ENCODE measurements around the gene SGPL1.
"Not testable (repeated sequence)": the region's sequence is repeated elsewhere in the genome, so short reads cannot be mapped to it uniquely, and the experiment has no call there.

SGPL1 gene

GRCh38 chr10:70917635-70918034 lies 101.9 kb downstream of the SGPL1 start:
- TF ChIP-seq POLR2AphosphoS5 (IDR thresholded peaks at IDR 0.05; ENCODE audit: low read depth) (no peak), GABPA (IDR thresholded peaks at IDR 0.05; ENCODE audit: low read depth) (no peak), REST (IDR thresholded peaks at IDR 0.05; ENCODE audit: insufficient replicate concordance, low read depth) (no peak), SPI1 (IDR thresholded peaks at IDR 0.05; ENCODE audit: borderline replicate concordance, low read depth) (no peak), CTCF (IDR thresholded peaks at IDR 0.05; ENCODE audit: insufficient read depth, low read length) (no peak)
- Histone ChIP-seq H3K4me3 (replicated peaks; ENCODE audit: insufficient read depth, low read length) (no peak overlapping the region), H3K27me3 (ENCODE audit: insufficient read depth, poor library complexity, severe bottlenecking) (no peaks in the 10 kb centered on the region), H3K27ac (replicated peaks) (no peak overlapping the region)
- no peak for DNase-seq (ENCODE audit: low read depth in 1 of 2, low spot score in 1 of 2)

GRCh38 chr10:70918851-70919530 lies 103.2 kb downstream of the SGPL1 start:
- Histone ChIP-seq H3K27ac (replicated peaks) (no peak overlapping the region), H3K4me3 (replicated peaks; ENCODE audit: insufficient read depth, low read length) (no peak overlapping the region), H3K27me3 (ENCODE audit: insufficient read depth, poor library complexity, severe bottlenecking) (no peaks in the 10 kb centered on the region)
- TF ChIP-seq SPI1 (IDR thresholded peaks at IDR 0.05; ENCODE audit: borderline replicate concordance, low read depth) = no peak
- no peak for TF ChIP-seq POLR2AphosphoS5 (IDR thresholded peaks at IDR 0.05; ENCODE audit: low read depth)
- peak in 1 of 2 experiments; percentile 7 for DNase-seq (ENCODE audit: low read depth in 1 of 2, low spot score in 1 of 2)

GRCh38 chr10:70919906-70920305 lies 104.2 kb downstream of the SGPL1 start:
- not testable (repeated sequence) for H3K4me3 ChIP-seq (replicated peaks; ENCODE audit: insufficient read depth, low read length); DNase-seq (ENCODE audit: low read depth in 1 of 2, low spot score in 1 of 2); H3K27me3 ChIP-seq (ENCODE audit: insufficient read depth, poor library complexity, severe bottlenecking); H3K27ac ChIP-seq (replicated peaks)

- H3K27me3 ChIP-seq (ENCODE audit: insufficient read depth, poor library complexity, severe bottlenecking) = no peaks in the 10 kb centered on the region
- DNase-seq (ENCODE audit: low read depth in 1 of 2, low spot score in 1 of 2) = no peak
Observed at GRCh38 chr10:70920519-70920918, 104.8 kb downstream of the SGPL1 start.

More at GRCh38 chr10:70920519-70920918, 104.8 kb downstream of the SGPL1 start:
- Histone ChIP-seq H3K4me3 (replicated peaks; ENCODE audit: insufficient read depth, low read length) (no peak overlapping the region), H3K27ac (replicated peaks) (no peak overlapping the region)
- TF ChIP-seq CTCF (IDR thresholded peaks at IDR 0.05; ENCODE audit: insufficient read depth, low read length) (no peak), SPI1 (IDR thresholded peaks at IDR 0.05; ENCODE audit: borderline replicate concordance, low read depth) (no peak), GABPA (IDR thresholded peaks at IDR 0.05; ENCODE audit: low read depth) (no peak), REST (IDR thresholded peaks at IDR 0.05; ENCODE audit: insufficient replicate concordance, low read depth) (no peak), POLR2AphosphoS5 (IDR thresholded peaks at IDR 0.05; ENCODE audit: low read depth) (no peak)
